HG03432 (cell line): ENCODE results near the gene HOXA5.

ENCODE experiments used
- ATAC-seq: cut with Tn5 transposase; IDR thresholded peaks from one replicate; pipeline ENCODE4 v1.9.1; 2021; ENCODE audit warnings: mild to moderate bottlenecking, moderate library complexity; ENCODE audit not compliant: unreplicated experiment

Gene HOXA5

DNA sequence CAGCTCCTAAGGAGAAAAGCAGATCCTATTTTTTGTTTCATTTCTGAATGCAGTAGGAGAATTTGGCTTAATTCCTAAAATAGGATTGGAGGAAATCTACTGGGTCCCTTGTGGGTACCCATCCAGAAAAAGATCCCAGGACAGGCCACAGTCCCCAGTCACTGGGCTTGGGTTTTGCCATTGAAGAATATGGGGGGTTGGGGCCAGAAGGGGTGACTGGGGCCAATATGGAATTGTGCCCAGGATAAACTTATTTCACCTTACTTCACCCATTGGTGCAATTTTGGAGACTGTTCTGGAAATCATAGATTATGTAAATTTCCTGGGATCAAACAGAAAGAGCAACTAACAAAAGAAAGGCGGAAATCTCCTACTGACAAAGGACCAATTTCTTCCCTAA lies 5.0 kb downstream of the HOXA5 start:
- ATAC-seq, result no peak

DNA sequence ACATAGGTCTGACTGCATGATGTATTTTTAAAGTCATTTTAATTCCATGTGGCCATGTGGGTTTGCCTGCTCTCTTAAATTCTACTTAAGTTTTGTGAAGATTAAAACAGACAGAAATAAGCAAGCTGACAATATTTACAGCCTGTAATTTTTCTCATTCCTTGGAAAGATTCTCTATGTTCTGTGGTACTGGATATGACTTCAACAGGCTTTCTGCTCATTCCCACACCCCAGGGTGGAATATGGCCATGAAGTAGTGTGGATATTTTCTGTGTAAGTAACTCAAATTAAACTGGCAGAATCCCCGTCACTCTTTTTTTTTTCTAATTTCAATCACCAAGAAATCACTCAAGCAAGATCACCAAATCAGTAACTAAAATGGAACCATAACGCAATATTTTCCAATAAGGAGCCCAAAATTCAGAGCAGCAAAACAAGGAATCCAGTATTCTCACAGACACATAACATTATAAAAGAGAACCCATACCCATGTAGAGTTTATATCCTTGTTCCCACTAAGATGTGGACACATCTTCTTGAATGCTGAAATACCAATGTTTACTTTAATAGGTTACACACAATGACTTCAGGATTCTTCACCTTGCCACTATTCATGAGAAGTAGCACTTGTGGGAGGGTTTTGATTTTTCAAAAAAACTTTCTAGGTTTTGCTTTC lies 5.7 kb downstream of the HOXA5 start:
- ATAC-seq, result no peak

DNA sequence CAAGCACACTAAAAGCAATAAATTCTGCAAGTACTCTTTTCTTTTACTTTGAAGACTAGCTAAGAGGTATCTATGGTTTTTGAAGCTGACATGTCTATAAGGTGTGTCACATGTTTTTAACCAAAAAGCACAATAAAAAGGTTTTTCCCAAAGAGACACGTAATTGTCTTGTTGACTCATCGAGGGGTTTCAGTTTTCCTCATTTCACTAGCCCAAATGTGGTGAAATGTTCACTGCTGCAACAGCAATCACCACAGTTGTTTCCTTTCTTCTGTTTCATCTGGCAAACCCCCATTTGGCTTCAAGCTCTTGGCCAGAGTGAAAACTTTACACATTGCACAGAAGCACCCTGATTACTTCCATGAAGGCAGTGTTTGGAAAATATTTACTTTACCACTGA lies 9.1 kb downstream of the HOXA5 start:
- peak; percentile 60 for ATAC-seq

DNA sequence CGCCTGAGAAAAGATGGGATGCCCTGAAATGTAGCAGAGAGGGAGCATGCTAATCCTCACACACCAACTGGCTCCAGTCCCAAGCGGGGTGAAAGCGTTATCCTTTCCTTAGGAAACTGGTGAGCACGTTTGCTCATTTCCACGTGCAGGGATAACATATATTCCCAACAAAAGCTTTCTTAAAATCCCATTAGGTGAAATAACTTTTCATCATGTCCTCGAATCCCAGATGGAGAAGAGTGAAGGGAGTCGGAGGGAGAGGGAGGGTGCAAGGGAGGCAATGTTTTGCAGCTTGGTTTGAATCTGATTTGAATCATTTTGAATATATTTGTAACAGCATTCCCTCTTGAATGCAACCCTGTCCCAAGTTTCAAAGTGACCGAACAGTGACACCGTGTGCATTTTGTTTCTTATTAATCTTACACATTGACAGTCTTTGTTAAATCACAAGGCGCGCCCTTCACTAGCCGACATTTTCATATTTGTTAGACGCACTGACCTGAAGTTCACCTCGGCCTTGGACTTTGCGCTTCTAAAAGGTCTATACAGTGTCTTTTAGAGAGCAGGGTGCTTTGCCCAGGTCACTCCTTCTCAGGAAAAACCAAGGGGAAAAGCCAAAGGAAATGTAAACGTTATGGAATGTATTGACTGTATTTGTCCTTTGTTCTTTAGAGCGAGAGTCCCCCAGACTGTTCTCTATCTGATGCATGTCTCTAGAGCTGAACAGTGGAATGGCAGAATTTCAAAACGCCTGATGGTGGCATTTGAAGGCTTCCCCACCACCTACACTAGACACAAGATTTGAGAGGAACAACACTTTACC lies 9.9 kb downstream of the HOXA5 start:
- ATAC-seq, result no peak

DNA sequence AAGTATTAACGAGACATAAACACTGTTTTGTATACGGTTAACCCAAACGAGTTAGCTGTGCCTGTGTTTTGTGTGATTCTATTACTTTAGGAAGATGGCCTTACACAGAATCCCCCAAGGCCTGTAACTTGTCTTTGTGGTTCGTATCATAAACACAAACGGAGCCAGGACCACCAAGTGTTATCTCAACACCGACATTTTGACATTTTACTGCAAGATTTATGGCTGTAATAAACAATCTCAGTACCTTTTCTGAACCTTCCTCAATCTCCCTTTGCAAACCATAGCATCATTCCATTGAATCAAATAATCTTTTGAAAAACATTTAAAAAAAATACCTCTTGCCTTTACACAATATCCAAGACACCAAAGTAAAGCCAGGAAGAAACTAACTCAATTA lies 10.5 kb downstream of the HOXA5 start:
- ATAC-seq, result no peak

DNA sequence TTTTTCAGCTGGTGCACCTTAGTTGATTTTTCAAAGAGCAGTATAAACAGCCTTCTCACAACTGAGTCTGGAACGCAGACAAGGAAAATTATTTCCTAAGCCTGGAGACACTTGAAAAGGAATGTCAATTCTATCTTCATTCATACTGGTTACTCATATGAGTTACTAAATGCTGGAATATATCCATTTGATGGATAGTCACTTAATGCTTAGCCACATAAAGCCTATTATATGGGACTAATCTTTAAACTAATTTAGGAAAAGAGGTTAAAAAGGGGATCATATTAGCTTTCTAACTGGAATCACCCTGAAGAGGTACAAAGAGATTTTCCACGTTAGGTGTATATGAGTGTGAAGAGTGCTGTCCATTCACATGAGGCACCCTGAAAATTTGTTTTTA lies 11.3 kb downstream of the HOXA5 start:
- no peak for ATAC-seq

DNA sequence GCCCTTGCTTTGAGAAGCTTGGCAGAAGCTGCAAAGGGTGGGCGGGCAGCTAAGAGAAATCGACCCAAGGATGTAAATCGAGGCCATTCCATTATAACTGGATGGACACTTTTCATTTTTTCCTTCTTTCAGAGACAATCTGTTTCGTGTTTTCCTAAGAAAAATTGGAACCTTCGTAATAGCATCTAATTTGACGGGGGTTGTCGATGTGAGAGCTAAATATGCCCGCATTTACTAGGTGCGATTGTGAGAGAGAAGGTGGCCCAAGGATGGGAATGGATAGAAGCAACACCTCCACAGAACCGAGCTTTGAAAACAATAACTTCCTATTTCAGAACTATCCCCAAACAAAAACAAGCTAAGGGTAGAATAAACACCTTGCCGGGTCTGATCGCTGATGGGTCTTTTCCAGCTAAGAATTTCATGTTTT lies 12.1 kb downstream of the HOXA5 start:
- ATAC-seq, result no peak

DNA sequence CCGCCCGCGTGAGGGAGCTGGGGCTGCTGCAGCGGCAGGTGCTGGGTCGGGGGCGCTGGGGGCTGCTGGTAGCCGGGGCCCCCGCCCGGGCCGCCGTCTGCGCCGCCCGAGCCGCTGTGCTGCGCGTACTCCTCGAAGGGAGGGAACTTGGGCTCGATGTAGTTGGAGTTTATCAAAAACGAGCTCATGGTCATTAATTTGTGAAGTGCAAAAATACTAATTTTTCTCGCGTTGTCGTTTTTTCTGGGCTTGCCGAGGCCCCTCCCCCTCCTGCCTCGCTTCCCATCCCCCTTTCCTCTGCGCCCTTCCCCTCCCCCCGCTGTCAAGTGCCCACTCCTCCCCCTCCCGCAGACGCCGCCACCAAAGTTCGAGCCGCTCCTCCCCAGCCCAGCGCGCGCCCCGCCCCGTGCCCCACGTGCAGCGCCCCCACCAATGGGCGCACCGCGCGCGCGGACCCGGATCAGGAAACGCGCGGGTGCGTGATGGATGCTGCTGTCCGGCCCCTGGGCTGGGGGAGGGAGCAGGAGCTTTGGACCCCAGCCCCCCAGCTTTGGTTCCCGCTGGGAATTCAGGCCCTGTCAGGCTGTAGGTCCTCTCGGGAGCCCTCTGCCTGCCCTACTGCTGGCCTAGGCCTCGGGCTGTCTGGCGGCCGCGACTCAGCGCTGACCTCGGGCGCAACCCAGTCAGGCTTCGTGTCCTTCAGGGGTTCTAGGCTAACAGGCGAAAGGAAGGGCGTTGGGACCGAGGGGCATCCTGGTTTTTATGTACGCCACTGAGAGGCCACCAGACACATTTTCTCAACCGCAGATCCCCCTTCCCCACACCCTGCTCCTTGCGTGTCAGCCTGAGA lies 12.7 kb downstream of the HOXA5 start, which contains the start of gene HOXA4:
Gene HOXA4, minus strand, starts transcription at position 218 of the 850 bp plus-strand sequence. Its CDS starts 24 bp downstream, at position 194.
- ATAC-seq, result peak; percentile 69

DNA sequence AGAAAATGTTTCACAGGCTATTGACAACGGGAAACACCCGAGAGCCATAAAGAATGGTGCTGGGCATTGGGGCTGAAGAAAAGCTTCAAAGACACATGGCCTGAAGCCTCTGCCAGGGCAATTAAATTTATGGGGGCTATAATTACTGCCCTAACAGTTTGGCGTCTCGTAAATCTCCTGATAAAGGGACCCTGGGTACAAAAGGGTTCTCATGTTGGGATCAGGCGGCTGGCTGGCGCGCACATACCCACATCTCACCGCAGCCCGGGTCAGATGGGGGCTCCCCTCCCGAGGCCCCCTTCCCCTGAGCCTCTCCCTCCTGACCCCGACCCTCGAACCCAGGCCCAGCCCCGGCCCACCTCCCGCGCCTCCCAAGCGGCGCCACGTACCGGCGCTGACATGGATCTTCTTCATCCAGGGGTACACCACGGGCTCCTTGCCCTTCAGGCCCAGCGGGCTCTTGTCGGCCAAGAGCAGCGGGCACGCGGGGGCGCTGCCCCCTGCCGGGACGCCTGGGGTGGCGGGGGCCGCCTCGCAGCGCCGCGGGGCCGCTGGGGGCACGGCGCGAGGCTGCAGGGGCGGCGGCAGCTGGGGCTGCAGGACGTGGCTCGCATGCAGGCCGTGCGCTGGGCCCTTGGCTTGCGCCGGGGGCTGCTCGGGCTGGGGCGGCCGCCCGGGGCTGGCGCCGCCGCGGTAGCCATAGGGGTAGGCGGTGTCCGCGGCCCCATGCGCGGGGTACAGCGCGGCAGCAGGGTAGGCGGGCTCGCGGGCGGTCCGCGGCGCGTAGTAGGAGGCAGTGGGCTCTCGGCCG lies 13.5 kb downstream of the HOXA5 start:
- ATAC-seq, result no peak

DNA sequence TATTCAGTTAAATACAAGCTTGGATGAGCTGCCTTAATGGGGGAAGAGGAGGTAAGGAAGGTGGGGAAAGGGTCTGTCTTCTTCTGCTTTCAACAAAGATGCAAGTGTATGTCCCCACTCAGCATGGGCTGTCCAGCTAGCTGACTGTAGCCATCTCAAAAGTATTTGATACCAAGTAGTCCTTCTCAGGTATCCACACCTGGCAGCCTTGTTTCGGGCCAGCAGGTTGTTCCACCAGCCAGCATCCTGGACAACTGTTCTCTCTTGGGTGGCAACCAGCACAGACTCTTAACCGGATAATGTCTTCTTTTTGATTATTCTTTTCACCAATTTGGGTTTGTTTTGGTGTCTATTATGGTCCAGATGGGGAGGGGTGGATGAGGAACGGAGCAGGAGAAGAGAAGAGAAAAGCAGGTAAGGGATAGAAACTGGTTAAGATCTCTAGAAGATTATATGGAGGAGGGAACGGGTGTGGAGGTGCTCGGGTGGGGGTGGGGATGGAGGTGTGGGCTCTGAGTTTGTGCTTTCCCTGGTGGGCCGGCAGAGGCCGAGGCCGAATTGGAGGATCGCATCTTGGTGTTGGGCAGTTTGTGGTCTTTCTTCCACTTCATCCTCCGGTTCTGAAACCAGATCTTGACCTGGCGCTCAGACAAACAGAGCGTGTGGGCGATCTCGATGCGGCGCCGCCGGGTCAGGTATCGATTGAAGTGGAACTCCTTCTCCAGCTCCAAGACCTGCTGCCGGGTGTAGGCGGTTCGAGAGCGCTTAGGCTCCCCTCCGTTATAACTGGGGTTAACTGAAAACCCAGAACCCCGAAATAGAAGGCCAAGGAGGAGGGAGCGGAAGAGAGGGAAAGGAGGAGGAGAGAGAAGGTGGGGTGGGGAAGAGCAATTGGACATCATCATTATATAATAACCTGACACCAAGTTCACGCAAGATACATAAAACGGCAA lies 14.4 kb downstream of the HOXA5 start:
- no peak for ATAC-seq

DNA sequence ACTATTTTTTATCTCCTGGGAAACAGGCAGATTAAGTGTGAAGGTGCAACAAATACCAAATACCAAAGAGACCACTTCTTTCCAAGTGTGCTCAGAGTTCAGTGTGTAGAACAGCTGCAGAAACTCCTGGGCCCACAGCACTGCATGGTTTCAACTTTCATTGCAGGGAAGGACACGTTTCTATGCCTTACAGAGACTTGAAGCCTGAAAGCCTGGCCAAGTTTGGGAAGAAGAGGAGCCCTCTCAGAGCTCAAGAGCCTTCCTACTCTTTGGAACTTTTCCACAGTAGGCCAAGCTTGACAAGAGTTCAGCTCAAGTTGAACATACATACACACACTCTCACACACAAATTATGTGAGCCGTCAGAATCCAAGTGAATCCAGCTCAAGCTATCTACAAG lies 15.4 kb downstream of the HOXA5 start:
- no peak for ATAC-seq

DNA sequence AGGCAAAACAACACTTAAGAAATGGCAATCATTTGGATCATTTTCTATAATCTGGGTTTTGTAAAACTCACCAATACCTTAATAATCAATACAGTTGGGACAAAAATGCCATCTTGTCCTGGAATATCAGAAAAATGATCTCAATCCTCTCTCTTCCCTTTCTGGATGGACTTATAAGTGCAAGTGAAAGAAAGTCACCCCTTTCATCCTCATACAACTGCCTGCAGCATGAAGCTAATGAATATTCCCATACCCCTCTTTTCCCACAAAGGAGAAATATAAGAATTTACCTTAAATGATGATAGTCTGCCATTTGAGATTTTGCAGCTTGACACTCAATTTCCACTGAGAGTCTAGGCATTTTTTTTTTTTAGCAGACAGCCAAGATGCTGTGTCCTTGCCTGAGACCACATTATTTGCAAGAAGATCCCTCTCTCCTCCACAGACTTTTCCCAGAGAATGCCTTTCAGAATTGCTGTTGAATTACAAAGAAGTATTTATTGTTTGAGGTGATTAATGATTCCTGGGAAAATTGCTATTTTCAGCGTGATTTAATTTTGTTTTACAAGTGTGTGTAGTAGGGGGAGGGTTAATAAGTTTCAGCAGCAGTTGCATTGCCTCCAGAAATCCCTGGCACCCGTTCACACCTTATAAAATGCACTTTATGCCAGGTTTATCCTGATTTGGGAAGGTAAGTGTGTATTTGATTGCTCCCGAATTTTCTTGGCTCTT lies 16.7 kb downstream of the HOXA5 start:
- no peak for ATAC-seq

DNA sequence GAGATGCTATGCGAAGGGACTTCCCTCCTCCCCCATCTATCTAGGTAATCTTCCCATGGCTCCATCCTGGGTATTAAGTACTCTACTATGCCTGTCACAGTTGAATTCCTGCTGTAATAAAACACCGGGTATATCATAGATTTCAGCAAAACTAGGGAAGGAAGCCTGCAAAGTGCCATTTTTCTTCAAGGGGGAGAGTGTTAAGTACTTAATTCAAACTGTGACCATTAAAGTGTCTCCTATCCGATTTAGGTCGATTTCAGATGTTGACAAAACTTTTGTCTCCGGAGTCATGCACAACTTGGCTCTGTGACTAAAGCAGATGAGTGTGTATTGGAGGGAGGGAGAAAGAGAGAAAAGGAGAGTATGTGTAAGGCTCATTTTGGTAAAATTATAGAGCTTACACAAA lies 17.5 kb downstream of the HOXA5 start:
- ATAC-seq, result no peak

DNA sequence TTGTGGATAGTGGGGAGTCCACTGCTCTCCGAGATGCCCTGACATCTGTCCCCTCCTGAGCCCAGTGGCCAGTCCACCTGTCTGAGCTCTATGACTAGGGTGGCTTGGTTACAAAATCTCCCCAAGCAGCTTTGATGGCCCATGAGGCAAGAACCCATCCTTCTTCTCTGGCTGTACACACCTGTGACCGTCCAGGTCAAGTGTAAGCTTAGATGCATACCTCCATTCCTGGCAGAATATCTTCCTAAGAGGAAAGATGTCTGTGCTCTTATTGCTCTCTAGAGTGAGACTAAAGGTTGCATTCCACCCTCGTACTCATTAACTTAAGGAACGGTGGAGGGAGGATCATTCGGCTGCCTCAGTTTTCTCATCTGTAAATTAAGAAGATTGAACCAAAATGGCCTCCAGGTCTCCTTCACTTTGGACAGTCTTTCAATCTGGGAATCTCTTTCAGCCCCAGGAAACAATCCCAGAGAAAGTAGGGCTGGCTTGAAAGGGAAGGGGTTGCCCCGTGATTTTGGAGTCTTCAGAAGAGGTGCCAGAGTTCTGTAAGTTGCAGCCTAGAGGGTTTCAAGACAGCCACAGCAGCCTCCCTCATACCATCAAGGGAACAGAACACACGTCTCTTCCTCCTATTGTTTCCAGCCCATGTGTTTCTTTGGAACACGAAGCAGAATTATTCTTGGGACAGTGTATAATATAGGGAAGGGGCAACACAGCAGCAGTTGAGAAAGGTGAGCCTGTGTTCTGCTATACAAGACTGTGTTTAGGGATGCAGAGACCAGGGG lies 18.4 kb downstream of the HOXA5 start:
- ATAC-seq, result no peak

DNA sequence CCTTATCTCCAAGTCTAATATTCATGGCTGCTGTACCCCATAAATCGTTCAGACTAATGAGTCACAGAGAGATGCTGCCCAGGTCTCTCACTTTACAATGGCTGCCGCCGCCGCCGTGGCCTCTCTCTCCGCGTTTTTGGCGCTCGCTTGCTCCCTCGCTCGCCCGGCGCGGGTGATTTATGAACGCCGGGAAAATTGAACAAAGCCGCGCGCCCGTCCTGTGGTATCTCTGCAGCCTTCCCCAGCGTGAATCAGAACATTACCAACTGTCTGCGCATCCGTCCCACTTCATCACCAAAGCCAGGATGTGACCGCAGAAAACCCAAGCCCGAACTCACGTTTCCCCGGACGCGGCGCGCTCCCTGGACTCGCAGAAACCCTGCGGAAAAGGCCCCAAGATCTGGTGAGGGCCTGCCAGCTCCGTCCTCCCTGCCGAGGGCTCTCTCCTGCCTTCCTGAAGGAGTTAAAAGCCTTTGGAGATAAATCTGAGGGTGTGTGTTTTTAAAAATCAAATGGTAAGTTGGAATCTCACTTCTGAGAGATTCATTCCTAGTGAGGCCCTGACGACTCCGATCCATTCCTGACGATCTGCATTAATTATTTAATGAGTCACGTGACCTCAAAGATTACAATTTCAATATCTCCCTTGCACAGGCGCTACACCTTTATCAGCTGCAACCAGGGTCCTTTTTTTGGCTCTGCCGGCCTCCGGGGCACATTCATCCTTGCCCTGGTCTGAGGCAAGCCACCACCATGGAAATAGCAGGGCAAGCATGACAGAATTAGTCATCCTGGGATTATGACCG lies 19.2 kb downstream of the HOXA5 start:
- ATAC-seq, result no peak

DNA sequence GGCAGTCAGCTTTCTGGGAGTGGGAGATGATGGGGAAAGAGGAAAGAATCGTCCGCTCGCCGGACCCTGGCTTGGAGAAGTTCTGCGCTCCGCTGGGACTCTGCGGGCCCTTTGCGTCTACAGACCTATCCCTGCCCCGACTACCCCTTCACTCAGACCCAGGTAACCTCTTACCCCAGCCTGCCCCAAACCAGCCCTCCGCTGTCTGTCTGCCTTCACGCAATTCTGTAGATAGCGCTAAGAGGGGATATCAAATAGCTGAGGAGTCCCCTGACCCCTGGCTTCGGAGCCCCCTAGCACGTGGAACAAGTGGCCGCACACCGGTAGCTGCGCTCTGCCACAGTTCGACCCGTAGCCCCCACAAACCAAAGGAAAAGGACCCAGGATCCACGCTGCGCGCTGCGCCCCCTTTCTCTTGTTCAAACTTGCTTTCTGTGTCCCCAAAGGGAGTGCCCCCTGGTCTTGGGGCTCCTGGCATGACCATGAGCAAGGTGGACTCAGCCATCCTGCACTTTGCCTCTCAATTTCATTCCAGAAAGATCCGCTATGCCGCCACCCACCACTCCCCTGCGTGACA lies 19.9 kb downstream of the HOXA5 start:
- ATAC-seq, result no peak

DNA sequence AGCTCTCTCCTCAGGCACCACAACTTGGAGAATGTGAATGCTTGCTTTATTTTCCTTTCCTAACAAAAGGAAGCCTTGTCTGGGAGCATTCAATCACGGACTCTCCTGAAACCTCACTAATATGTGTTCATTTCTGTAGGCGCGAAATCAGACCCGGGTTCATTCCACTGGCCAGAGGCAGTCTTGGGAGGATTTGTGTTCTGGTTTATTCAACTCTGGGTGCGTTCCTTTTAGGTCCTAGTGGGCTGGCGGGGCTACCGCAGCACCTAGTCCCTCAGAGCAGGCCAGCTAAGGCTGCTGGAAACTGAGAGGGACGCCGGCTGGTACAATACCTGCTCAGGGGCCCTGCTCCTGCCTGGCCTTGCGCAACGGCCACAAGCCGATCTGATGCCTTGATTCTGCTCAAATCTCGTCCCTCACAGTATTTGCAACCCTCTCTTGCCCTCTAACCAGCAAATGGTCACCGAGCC lies 20.4 kb downstream of the HOXA5 start:
- no peak for ATAC-seq
